Endothelial cell of umbilical vein (primary cell): ENCODE data around the gene BABAM2. TPM values are rescaled to one million over a fixed set of nuclear protein-coding genes. Genes with fewer than 3 reads are reported as not detected.

Source experiments
- BruUV-seq: library from RNA; stranded (reverse); fragments of 400-500 nt; replicated peaks from 2 replicates; lab custom pipeline; 2021; lab: Mats Ljungman, UMichigan
- CTCF ChIA-PET: fragments of 300-600, 350-600 bp; sonication (Branson Sonifier 250); formaldehyde crosslinking; loops from one replicate; lab custom pipeline; 2021; ENCODE audit warnings: antibody characterized with exemption, inconsistent platforms; lab: Charles Lee
- POLR2A ChIA-PET: fragments of 300-600, 350-600 bp; sonication (Branson Sonifier 250); formaldehyde crosslinking; loops from one replicate; lab custom pipeline; 2021; ENCODE audit warnings: antibody characterized with exemption, inconsistent platforms; lab: Charles Lee
- DNase-seq: peaks from one replicate; pipeline ENCODE4 v3.0.0-alpha.2; 2011; ENCODE audit warnings: low read depth, low spot score
- FAIRE-seq: peaks from 2 replicates; lab custom pipeline; 2011; peaks lifted over from hg19 to GRCh38; lab: Jason Lieb, UNC
- H2AFZ ChIP-seq: 2 replicates; pipeline ENCODE4 v1.6.0; 2012; ENCODE audit warnings: low read depth, low read length, control low read depth, inconsistent platforms
- H3K27ac ChIP-seq: 2 replicates; pipeline ENCODE4 v1.5.1; 2011; ENCODE audit warnings: low read depth, mild to moderate bottlenecking, control low read depth, low read length, moderate library complexity; ENCODE audit not compliant: insufficient read depth
- H3K27me3 ChIP-seq, 2 experiments: 2 replicates each; pipeline versions ENCODE4 v1.6.0 to v1.6.1; 2011; ENCODE audit warnings: low read length in 2 of 2, mixed read lengths in 1 of 2; ENCODE audit not compliant: control insufficient read depth in 2 of 2, insufficient read depth in 2 of 2
- H3K36me3 ChIP-seq, 2 experiments: 2 replicates in 1 of 2; 3 replicates in 1 of 2; pipeline ENCODE4 v1.5.1; 2011; ENCODE audit warnings: low read length in 2 of 2, mild to moderate bottlenecking in 1 of 2, moderate library complexity in 1 of 2; ENCODE audit not compliant: control insufficient read depth in 2 of 2, insufficient read depth in 2 of 2; ENCODE audit errors: extremely low read depth in 1 of 2
- H3K4me1 ChIP-seq: 3 replicates; pipeline ENCODE4 v1.5.1; 2011; ENCODE audit warnings: mild to moderate bottlenecking, low read length; ENCODE audit not compliant: control insufficient read depth, insufficient read depth; ENCODE audit errors: extremely low read depth
- H3K4me2 ChIP-seq: 2 replicates; pipeline ENCODE4 v1.6.1; 2011; ENCODE audit warnings: low read length, control low read depth, mixed read lengths; ENCODE audit not compliant: insufficient read depth
- H3K4me3 ChIP-seq, 3 experiments: fragments of 200-600 bp in 1 of 3; sonication (generic), shearing (Covaris generic) in 1 of 3; replicated peaks in 1 of 3; 2 replicates each; pipeline ENCODE4 v1.5.1; 2011 to 2016; ENCODE audit warnings: control low read depth in 3 of 3, low read length in 3 of 3, mild to moderate bottlenecking in 2 of 3, inconsistent platforms in 1 of 3, low read depth in 1 of 3, moderate library complexity in 1 of 3; ENCODE audit not compliant: insufficient read depth in 1 of 3
- H3K79me2 ChIP-seq: 2 replicates; pipeline ENCODE4 v1.6.0; 2012; ENCODE audit warnings: low read length, inconsistent platforms; ENCODE audit not compliant: control insufficient read depth, insufficient read depth
- H3K9ac ChIP-seq: replicated peaks from 2 replicates; pipeline ENCODE3; 2011; ENCODE audit warnings: low read length, control low read depth; ENCODE audit not compliant: insufficient read depth; ENCODE audit errors: extremely low read depth
- H3K9me1 ChIP-seq: replicated peaks from 3 replicates; pipeline ENCODE4 v1.6.0; 2011; ENCODE audit warnings: mild to moderate bottlenecking, low read length; ENCODE audit not compliant: control insufficient read depth, insufficient read depth; ENCODE audit errors: extremely low read depth
- H3K9me3 ChIP-seq: replicated peaks from 2 replicates; pipeline ENCODE4 v1.5.1; 2012; ENCODE audit warnings: low read length, inconsistent platforms; ENCODE audit not compliant: control insufficient read depth, insufficient read depth
- H4K20me1 ChIP-seq: replicated peaks from 2 replicates; pipeline ENCODE3; 2011; ENCODE audit warnings: mild to moderate bottlenecking, low read length; ENCODE audit not compliant: control insufficient read depth, insufficient read depth; ENCODE audit errors: extremely low read depth
- EZH2 ChIP-seq: IDR thresholded peaks from 2 replicates; pipeline ENCODE4 v1.6.1; 2012; ENCODE audit warnings: borderline replicate concordance, low read depth, mild to moderate bottlenecking, moderate library complexity, low read length, inconsistent platforms; ENCODE audit not compliant: severe bottlenecking
- FOS ChIP-seq: IDR thresholded peaks from 2 replicates; pipeline ENCODE4 v1.6.1; 2011; ENCODE audit warnings: mild to moderate bottlenecking, low read length, moderate library complexity, borderline replicate concordance; ENCODE audit not compliant: insufficient read depth
- GATA2 ChIP-seq: IDR thresholded peaks from 2 replicates; pipeline ENCODE4 v1.7.0; 2011; ENCODE audit warnings: low read depth, mild to moderate bottlenecking, moderate library complexity, mixed read lengths, low read length; ENCODE audit not compliant: insufficient read length, insufficient read depth
- JUN ChIP-seq: IDR thresholded peaks from 2 replicates; pipeline ENCODE4 v1.6.1; 2011; ENCODE audit warnings: borderline replicate concordance, low read depth; ENCODE audit not compliant: insufficient read length, insufficient read depth
- MYC ChIP-seq: IDR thresholded peaks from one replicate; pipeline ENCODE4 v1.6.1; 2011; ENCODE audit warnings: mild to moderate bottlenecking, low read depth, low read length
- POLR2A ChIP-seq: IDR thresholded peaks from 2 replicates; pipeline ENCODE4 v1.6.1; 2012; ENCODE audit warnings: low read depth, mild to moderate bottlenecking, control low read depth, low read length
- POLR2AphosphoS5 ChIP-seq: IDR thresholded peaks from 2 replicates; pipeline ENCODE4 v1.6.1; 2012; ENCODE audit warnings: low read depth, mild to moderate bottlenecking, control low read depth, low read length, moderate library complexity; ENCODE audit not compliant: insufficient read depth
- dilution Hi-C: fragments of 300-500 bp; cut with MboI; formaldehyde crosslinking; loops from one replicate; pipeline ENCODE4 v1.15.0; 2019; ENCODE audit warnings: low sequenced_read_pairs; ENCODE audit not compliant: extremely low pct_ligation_motif_present
- intact Hi-C: fragments of 100-400 bp; cut with micrococcal nuclease; formaldehyde crosslinking; loops from one replicate; pipeline ENCODE4 v1.10.0; 2022
- polyA plus RNA-seq, 4 experiments: library from polyadenylated mRNA; depleted of rRNA in 3 of 4; stranded (reverse) in 3 of 4; unstranded in 1 of 4; fragments of >200 nt; gene quantifications; 2 replicates each; pipeline versions ENCODE4 v1.2.1 to v1.2.3, GENCODE V29; 2011 to 2012; ENCODE audit warnings: missing spikeins in 1 of 4
- total RNA-seq: library from RNA; stranded (reverse); gene quantifications from 2 replicates; pipeline ENCODE4 v1.2.3, GENCODE V29; 2021
- TF ChIP-seq, protein P1 (sequence below), 2 donors: IDR thresholded peaks; 1 replicate in 1 of 2; 2 replicates in 1 of 2; pipeline ENCODE4 v1.5.1; 2011; ENCODE audit warnings: low read length in 2 of 2, mild to moderate bottlenecking in 2 of 2, moderate library complexity in 2 of 2, control low read depth in 1 of 2, inconsistent platforms in 1 of 2, low read depth in 1 of 2; ENCODE audit not compliant: insufficient read depth in 1 of 2; ENCODE audit errors: extremely low read depth in 1 of 2
- TF ChIP-seq, protein P2 (sequence below): IDR thresholded peaks from 2 replicates; pipeline ENCODE4 v1.6.1; 2011; ENCODE audit not compliant: insufficient read depth, insufficient read length

The BABAM2 gene
- total and polyA plus RNA-seq, 2 donors (not counting 3 experiments of a cell fraction or from before 2014, with no cell fraction given) = 19.9 to 27.6 TPM

DNA sequence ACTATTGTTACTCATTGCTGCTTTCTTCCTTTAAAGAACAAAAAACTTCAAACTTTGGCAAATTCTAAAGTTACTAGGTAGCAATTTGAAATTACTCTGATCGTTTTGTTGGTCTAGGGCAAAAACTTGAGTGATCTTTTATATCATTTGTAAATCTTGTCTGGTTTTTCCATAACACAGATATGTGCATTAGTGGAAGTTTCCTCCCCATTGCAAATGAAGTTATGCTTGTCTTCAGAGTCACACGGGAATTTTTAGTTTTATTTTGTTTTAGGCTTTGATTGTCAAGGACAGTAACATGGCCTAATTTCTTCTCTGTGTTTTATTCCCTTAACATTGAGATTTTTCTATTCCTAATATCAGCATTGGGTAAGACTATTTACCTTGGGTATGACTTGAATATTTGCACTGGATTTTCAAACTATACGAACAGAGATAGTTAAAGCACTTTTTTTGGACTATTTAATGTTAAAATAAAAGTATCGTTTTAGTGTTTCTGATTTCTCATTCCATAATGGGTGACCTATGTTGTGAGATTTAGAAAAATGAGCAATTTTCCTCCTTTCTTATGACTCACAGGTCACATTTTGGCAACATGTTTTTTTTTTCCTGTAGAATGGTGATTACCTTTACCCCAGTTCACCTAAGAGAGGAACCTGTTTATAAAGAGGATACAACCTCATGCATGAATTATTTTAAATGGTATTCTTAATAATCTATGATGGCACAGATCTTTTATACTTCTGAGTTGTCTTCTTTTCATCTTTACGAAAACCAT, 65.0 kb downstream of the BABAM2 start:
- TF ChIP-seq FOS (peak; percentile 67), GATA2 (peak; percentile 1), MYC (no peak), JUN (peak; percentile 58)
- Histone ChIP-seq H3K27me3 (no peaks in the 10 kb centered on the region), H3K4me2 (peak overlapping the region; percentile 82), H3K9me1 (no peaks in the 10 kb centered on the region), H3K9ac (peak overlapping the region; percentile 90), H2AFZ (no peak overlapping the region), H3K79me2 (no peaks in the 10 kb centered on the region), H3K27ac (peak overlapping the region; percentile 95), H3K36me3 (no peaks in the 10 kb centered on the region), H3K4me1 (peaks cover 54% of the 10 kb centered on the region), H4K20me1 (no peaks in the 10 kb centered on the region), H3K4me3 (peak overlapping the region in 1 of 3 experiments; percentile 56), H3K9me3 (no peaks in the 10 kb centered on the region)
- FAIRE-seq (no peak), DNase-seq (peak; percentile 53)
- dilution Hi-C loops (no loop called here), intact Hi-C loops (loop anchor here (1.0 to 2.0 kb wide), 19 partner anchors 23 to 497 kb away; partner anchors contain the start of genes BABAM2, FOSL2, MRPL33 and RBKS)
- TSS peak; percentile 87 for BruUV-seq
- CTCF ChIA-PET = interaction anchor here (0.7 to 2.6 kb wide), 23 partner anchors 10 to 452 kb away, joined by 3 to 11 read pairs (median 4); no protein-coding TSS in a partner anchor
- POLR2A ChIA-PET = interaction anchor here (0.6 to 1.7 kb wide), 6 partner anchors 65 to 441 kb away, joined by 3 to 5 read pairs (median 4); partner anchors contain the start of genes BABAM2 and FOSL2

GRCh38 chr2:27956888-27957287, 66.4 kb downstream of the BABAM2 start:
- H3K27ac ChIP-seq = no peak overlapping the region
- H3K36me3 ChIP-seq = no peaks in the 10 kb centered on the region
- TF ChIP-seq, protein P1, sequence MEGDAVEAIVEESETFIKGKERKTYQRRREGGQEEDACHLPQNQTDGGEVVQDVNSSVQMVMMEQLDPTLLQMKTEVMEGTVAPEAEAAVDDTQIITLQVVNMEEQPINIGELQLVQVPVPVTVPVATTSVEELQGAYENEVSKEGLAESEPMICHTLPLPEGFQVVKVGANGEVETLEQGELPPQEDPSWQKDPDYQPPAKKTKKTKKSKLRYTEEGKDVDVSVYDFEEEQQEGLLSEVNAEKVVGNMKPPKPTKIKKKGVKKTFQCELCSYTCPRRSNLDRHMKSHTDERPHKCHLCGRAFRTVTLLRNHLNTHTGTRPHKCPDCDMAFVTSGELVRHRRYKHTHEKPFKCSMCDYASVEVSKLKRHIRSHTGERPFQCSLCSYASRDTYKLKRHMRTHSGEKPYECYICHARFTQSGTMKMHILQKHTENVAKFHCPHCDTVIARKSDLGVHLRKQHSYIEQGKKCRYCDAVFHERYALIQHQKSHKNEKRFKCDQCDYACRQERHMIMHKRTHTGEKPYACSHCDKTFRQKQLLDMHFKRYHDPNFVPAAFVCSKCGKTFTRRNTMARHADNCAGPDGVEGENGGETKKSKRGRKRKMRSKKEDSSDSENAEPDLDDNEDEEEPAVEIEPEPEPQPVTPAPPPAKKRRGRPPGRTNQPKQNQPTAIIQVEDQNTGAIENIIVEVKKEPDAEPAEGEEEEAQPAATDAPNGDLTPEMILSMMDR (IDR thresholded peaks at IDR 0.05; ENCODE audit: extremely low read depth in 1 of 2, insufficient read depth in 1 of 2, low read depth in 1 of 2, low read length in 2 of 2) = no peak
- TF ChIP-seq POLR2A (no peak), EZH2 (no peak), FOS (no peak), GATA2 (no peak), MYC (no peak), POLR2AphosphoS5 (no peak), JUN (no peak)
- TF ChIP-seq, protein P2, sequence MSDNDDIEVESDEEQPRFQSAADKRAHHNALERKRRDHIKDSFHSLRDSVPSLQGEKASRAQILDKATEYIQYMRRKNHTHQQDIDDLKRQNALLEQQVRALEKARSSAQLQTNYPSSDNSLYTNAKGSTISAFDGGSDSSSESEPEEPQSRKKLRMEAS = no peak
- H3K9me1 ChIP-seq = no peaks in the 10 kb centered on the region
- intact Hi-C loops (no loop called here), dilution Hi-C loops (no loop called here)
- H3K9me3 ChIP-seq = no peaks in the 10 kb centered on the region
- POLR2A ChIA-PET = no interaction called here
- H3K27me3 ChIP-seq = no peaks in the 10 kb centered on the region
- FAIRE-seq (no peak), DNase-seq (no peak)
- BruUV-seq = no TSS peak
- no peak overlapping the region for H3K4me2 ChIP-seq
- CTCF ChIA-PET = no interaction called here
- H3K9ac ChIP-seq = no peak overlapping the region
- H4K20me1 ChIP-seq = no peaks in the 10 kb centered on the region
- no peak overlapping the region for H2AFZ ChIP-seq
- H3K4me1 ChIP-seq = peaks cover 56% of the 10 kb centered on the region
- H3K4me3 ChIP-seq = no peak overlapping the region
- no peaks in the 10 kb centered on the region for H3K79me2 ChIP-seq
